K562 (cell line): ENCODE measurements around the gene RIPOR1. TPM values are rescaled to one million over a fixed set of nuclear protein-coding genes. Genes with fewer than 3 reads are reported as not detected.

Experiments
- CREB1 ChIP-seq, 2 experiments: sonication (generic) in 1 of 2; formaldehyde crosslinking in 1 of 2; IDR thresholded peaks; 2 replicates each; pipeline versions ENCODE4 v1.6.1 to v1.8.0; 2012 to 2022; ENCODE audit warnings: inconsistent platforms in 1 of 2, mild to moderate bottlenecking in 1 of 2, missing genetic modification reagents in 1 of 2, moderate library complexity in 1 of 2
- CREM ChIP-seq: IDR thresholded peaks from 2 replicates; pipeline ENCODE4 v1.6.1; 2014; ENCODE audit warnings: antibody characterized with exemption, low read depth
- MCM7 ChIP-seq, 2 experiments: fragments of 450-650 bp; IDR thresholded peaks; 2 replicates each; pipeline ENCODE4 v1.6.1; 2016 to 2018
- NCOA2 ChIP-seq, 2 experiments: fragments of 450-650 bp; IDR thresholded peaks; 2 replicates each; pipeline ENCODE4 v1.6.1; 2018; ENCODE audit warnings: mild to moderate bottlenecking in 2 of 2, moderate library complexity in 1 of 2; ENCODE audit not compliant: partially characterized antibody in 2 of 2
- NFIX ChIP-seq: fragments of 250-450 bp; sonication (Bioruptor Pico); IDR thresholded peaks from 2 replicates; pipeline ENCODE4 v1.4.0; 2020; ENCODE audit warnings: low read depth, mild to moderate bottlenecking, moderate library complexity
- RREB1 ChIP-seq: fragments of 250-450 bp; sonication (Bioruptor Pico); IDR thresholded peaks from 2 replicates; pipeline ENCODE4 v1.4.0; 2020
- SPI1 ChIP-seq: IDR thresholded peaks from 2 replicates; pipeline ENCODE4 v1.6.1; 2011; ENCODE audit warnings: low read depth, low read length, control low read depth, borderline replicate concordance
- ZBTB40 ChIP-seq, 2 experiments: fragments of 450-650 bp in 1 of 2; sonication (generic) in 1 of 2; formaldehyde crosslinking in 1 of 2; IDR thresholded peaks; 2 replicates each; pipeline versions ENCODE4 v1.7.1 to v1.9.0; 2016 to 2022; ENCODE audit warnings: inconsistent platforms in 1 of 2, mild to moderate bottlenecking in 1 of 2, missing genetic modification reagents in 1 of 2
- ZNF584 ChIP-seq: fragments of 200-800 bp; sonication (Bioruptor generic); IDR thresholded peaks from 2 replicates; pipeline ENCODE4 v1.6.1; 2016; ENCODE audit warnings: low read depth, mild to moderate bottlenecking, missing genetic modification characterization, missing compliant biosample characterization
- polyA plus RNA-seq, 8 experiments: library from polyadenylated mRNA; depleted of rRNA in 4 of 8; stranded (reverse) in 5 of 8; unstranded in 3 of 8; fragments of >200 nt; fragmentation: Nextera tagmentation in 2 of 8; fragmentation: Illumina TruSeq in 1 of 8; extraction: Ambion mirVana in 2 of 8; extraction: Trizol in 1 of 8; gene quantifications; 2 replicates each; pipeline versions ENCODE4 v1.2.1 to v1.2.3, GENCODE V29; 2011 to 2014; ENCODE audit warnings: inconsistent platforms in 1 of 8, missing spikeins in 1 of 8
- total RNA-seq, 7 experiments: library from RNA; depleted of rRNA in 6 of 7; stranded (reverse); fragments of >200 nt in 6 of 7; fragmentation: Illumina TruSeq in 2 of 7; extraction: Trizol in 2 of 7; gene quantifications; 2 replicates each; pipeline versions ENCODE4 v1.2.1 to v1.2.3, GENCODE V29; 2011 to 2021; ENCODE audit warnings: low replicate concordance in 1 of 7
- TF ChIP-seq, protein P1 (sequence below): fragments of 450-650 bp; formaldehyde crosslinking; IDR thresholded peaks from 2 replicates; pipeline ENCODE4 v1.4.0; 2022; ENCODE audit warnings: missing genetic modification characterization

Gene RIPOR1
- total and polyA plus RNA-seq, 9 of the 15 experiments (the other 6 are each of a cell fraction or from before 2014, with no cell fraction given) = 0.36 to 31.1 (median 3.0) TPM

DNA sequence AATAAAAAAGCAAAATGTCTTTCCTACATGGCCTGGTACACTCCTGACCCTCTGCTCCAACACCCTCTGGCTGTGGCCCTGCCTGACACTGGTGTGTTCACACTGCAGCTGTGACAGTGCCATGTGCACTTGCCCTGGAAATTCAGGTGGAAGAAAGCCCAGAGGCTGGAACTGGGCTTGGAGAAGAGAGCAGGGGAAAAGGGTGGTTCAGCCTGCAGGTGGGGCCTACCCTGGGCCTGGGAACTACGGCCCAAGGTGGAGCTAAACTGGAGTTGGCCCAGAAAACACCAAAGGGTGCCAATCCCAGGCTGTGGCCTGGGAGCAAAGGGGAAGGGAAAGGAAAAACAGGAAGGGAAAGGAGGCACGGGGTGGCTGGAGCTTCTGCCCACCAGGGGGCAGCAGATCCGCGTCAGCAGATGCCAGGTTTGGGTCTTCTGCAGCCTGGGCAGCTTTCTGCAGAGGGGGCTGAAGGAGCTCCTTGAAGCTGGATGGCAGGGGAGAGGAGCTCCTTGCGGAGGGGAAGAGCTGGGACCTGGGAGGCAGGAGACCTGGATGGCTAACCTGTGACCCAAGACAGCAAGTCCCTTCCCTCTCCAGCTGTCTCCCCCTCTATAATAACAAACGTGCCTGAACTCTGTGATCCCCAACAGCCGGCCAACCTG, 18.3 kb downstream of the RIPOR1 start (continued):
- TF ChIP-seq ZBTB40 (IDR thresholded peaks at IDR 0.05) = no peak
- no peak for TF ChIP-seq ZBTB40 (CRISPR knock-in tag; IDR thresholded peaks at IDR 0.05)
- no peak for TF ChIP-seq NCOA2 (IDR thresholded peaks at IDR 0.05; ENCODE audit: partially characterized antibody in 2 of 2)
- TF ChIP-seq NFIX = no peak
- TF ChIP-seq, protein P1, sequence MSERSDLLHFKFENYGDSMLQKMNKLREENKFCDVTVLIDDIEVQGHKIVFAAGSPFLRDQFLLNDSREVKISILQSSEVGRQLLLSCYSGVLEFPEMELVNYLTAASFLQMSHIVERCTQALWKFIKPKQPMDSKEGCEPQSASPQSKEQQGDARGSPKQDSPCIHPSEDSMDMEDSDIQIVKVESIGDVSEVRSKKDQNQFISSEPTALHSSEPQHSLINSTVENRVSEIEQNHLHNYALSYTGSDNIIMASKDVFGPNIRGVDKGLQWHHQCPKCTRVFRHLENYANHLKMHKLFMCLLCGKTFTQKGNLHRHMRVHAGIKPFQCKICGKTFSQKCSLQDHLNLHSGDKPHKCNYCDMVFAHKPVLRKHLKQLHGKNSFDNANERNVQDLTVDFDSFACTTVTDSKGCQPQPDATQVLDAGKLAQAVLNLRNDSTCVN (CRISPR knock-in tag) = no peak
- TF ChIP-seq ZNF584 = no peak
- TF ChIP-seq MCM7 (IDR thresholded peaks at IDR 0.05) = no peak
- no peak for TF ChIP-seq RREB1 (CRISPR knock-in tag)
- peak; percentile 90 for TF ChIP-seq SPI1
- TF ChIP-seq CREM = peak; percentile 66
- TF ChIP-seq CREB1 (IDR thresholded peaks at IDR 0.05) = no peak
- peak; percentile 41; the same call in 1 of the 2 replicates for TF ChIP-seq CREB1 (CRISPR knock-in tag; IDR thresholded peaks at IDR 0.05)
